ENCODE data around the gene SLC4A5. TPM values are rescaled to one million over a fixed set of nuclear protein-coding genes. Genes with fewer than 3 reads are reported as not detected.
A peak's percentile ranks its signal among the peaks of the same experiment; 100 is the strongest.

SLC4A5 gene
- total RNA-seq, 3 donors from 2014 or later = 2.1 to 3.1 (median 2.1) TPM

DNA sequence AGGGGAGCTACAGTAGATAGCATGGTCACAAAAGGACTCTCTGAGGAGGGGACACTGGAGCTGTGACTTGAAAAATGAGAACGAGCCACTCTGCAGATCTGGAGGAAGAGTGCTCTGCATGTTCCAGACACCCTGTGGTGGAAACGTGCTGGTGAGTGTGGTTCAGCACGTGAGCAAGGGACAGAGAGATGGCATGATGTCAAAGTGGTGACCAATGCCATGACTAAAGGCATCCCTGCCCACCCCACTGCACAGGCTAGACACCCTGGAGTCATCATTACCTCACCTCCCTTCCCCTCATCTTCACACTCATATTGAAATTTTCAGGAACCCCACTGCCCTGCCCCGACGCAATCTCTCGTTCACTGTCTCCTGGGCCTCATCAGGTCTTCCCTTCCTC, 56.5 kb downstream of the SLC4A5 start:
- Histone ChIP-seq H3K4me3 (no peak overlapping the region), H3K9me3 (no peaks in the 10 kb centered on the region), H3K4me1 (ENCODE audit: low read depth) (peaks cover 4% of the 10 kb centered on the region), H3K36me3 (ENCODE audit: low read depth) (no peaks in the 10 kb centered on the region)
- DNase-seq (no peak), ATAC-seq (no peak)
- TF ChIP-seq, protein P1, sequence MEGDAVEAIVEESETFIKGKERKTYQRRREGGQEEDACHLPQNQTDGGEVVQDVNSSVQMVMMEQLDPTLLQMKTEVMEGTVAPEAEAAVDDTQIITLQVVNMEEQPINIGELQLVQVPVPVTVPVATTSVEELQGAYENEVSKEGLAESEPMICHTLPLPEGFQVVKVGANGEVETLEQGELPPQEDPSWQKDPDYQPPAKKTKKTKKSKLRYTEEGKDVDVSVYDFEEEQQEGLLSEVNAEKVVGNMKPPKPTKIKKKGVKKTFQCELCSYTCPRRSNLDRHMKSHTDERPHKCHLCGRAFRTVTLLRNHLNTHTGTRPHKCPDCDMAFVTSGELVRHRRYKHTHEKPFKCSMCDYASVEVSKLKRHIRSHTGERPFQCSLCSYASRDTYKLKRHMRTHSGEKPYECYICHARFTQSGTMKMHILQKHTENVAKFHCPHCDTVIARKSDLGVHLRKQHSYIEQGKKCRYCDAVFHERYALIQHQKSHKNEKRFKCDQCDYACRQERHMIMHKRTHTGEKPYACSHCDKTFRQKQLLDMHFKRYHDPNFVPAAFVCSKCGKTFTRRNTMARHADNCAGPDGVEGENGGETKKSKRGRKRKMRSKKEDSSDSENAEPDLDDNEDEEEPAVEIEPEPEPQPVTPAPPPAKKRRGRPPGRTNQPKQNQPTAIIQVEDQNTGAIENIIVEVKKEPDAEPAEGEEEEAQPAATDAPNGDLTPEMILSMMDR (IDR thresholded peaks at IDR 0.05) = no peak
- intact Hi-C loops (cut with DNase I, micrococcal nuclease) = no loop called here

DNA sequence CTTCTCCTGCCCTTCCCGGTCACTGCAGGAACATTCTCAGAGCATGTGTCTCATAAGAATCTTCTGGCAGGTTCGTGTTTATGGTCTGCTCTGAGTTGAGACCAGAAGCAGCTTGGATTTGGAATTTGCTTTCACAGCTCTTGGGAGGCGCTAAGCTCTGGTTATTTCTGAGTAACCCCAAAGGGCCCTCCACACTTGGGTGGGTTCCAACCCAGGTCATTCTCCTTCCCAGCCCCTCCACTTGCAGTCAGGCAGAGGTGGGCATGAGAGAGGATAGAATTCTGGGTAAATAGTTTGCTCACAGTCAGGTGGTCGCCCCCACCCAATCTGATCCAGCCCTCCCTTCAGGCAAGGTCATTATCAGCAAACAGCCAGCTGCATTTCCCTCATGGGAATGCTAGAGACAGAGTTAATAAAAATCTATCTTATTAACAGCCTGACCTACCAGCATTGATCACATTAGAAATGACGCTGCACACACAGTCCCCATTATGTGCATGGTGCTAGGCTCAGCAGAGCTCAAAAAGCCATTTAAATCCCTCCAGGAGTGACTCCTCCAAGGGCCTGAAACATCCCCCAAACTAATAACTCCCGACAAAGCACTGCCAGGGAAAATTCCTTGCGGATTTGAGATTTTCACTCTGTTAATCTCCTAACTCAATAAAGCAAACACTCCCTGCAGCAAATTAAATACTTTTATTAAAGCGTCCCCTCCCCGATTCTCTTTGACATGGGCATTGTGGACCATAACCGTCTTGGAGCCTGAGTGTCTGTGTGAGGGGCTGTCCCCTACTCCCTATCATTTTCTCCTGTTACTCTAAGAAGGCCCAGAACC, 61.9 kb downstream of the SLC4A5 start:
- TF ChIP-seq, protein P1 (IDR thresholded peaks at IDR 0.05) = no peak
- ATAC-seq = no peak

DNA sequence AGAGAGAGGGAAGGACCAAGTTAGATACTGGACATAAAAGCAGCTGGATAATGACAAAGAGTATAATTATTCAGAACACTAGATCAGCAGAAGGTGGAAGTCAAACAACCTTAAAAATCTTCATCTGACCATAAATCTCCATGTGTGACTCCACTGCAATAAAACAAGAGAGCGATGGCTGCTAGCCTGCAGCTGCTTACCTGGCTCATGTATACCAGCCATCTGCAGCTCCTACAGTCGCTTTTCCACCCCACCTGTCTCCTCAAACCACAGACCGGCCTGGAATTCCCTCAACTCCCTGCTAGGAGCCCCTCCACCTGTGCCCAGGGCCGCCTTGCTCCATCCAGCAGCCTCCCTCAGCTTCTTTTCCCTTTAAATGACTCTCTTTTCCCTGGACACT, 64.5 kb downstream of the SLC4A5 start:
- Histone ChIP-seq H3K9me3 (no peaks in the 10 kb centered on the region), H3K4me1 (ENCODE audit: low read depth) (peaks cover 5% of the 10 kb centered on the region), H3K4me3 (no peak overlapping the region), H3K36me3 (ENCODE audit: low read depth) (no peaks in the 10 kb centered on the region)
- DNase-seq = peak in 1 of 3 donors; percentile 12
- intact Hi-C loops (cut with DNase I, micrococcal nuclease) = no loop called here
- peak; percentile 76 for ATAC-seq
- TF ChIP-seq, protein P1 (IDR thresholded peaks at IDR 0.05) = no peak

More for the DNA sequence above, 61.9 kb downstream of the SLC4A5 start:
- Histone ChIP-seq H3K4me1 (ENCODE audit: low read depth) (peaks cover 5% of the 10 kb centered on the region), H3K9me3 (no peaks in the 10 kb centered on the region), H3K4me3 (no peak overlapping the region), H3K36me3 (ENCODE audit: low read depth) (no peaks in the 10 kb centered on the region)
- no peak for DNase-seq
- intact Hi-C loops (cut with DNase I, micrococcal nuclease) = no loop called here

DNA sequence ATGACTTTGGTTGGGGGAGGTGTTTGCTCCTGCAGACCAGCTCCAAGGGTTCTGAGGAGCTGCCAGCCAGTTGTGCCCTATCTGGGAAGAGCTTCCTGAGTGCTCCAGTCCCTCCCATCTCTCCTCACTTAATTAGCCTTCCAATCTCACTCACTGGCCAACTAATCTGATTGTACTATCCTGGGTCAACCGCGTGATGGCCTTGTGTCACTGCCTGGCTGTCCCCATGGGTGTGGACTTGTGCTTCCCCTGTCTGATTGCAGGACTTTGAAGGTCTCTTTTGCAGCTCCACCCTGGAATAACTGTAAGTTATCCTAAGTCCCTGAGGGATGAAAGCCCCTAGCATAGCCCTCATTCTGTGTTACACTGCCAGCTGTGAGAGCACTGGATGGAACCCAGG, 65.0 kb downstream of the SLC4A5 start:
- peak in 2 of 3 donors; percentile 50 to 51 for DNase-seq
- TF ChIP-seq, protein P1 (IDR thresholded peaks at IDR 0.05) = no peak
- intact Hi-C loops (cut with DNase I, micrococcal nuclease) = no loop called here
- H3K4me3 ChIP-seq = no peak overlapping the region
- ATAC-seq = peak; percentile 91
- no peaks in the 10 kb centered on the region for H3K36me3 ChIP-seq (ENCODE audit: low read depth)
- peaks cover 5% of the 10 kb centered on the region for H3K4me1 ChIP-seq (ENCODE audit: low read depth)
- no peaks in the 10 kb centered on the region for H3K9me3 ChIP-seq

DNA sequence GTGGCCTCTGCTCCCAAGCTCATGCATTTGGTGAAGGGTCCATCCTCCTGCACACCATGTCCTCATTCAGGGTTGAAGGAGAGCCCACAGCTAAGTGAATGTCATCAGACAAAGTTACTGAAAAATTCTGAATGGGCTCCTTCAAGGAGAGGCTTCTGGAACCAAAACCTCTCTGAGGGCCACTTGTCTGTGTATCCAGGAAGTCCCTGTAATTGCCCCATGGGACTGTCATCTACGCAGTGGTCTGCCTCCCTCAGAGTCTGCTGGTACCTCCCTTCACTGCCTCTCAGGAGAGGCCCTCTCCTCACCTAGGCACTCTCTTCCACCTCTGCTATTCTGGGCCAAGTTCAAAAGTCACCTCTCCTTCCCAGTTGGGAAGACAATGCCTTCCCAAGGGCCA, 68.0 kb downstream of the SLC4A5 start:
- DNase-seq (no peak), ATAC-seq (no peak)
- Histone ChIP-seq H3K4me3 (no peak overlapping the region), H3K9me3 (no peaks in the 10 kb centered on the region), H3K4me1 (ENCODE audit: low read depth) (peaks cover 5% of the 10 kb centered on the region), H3K36me3 (ENCODE audit: low read depth) (no peaks in the 10 kb centered on the region)
- TF ChIP-seq, protein P1 (IDR thresholded peaks at IDR 0.05) = no peak
- intact Hi-C loops (cut with DNase I, micrococcal nuclease) = no loop called here
